Neural progenitor cell (in vitro differentiated cells): ENCODE data around the gene OS9.

Experiments
- CTCF ChIP-seq: fragments of 200-600 bp; sonication (generic); IDR thresholded peaks from 2 replicates; pipeline ENCODE4 v1.5.1; 2017; ENCODE audit warnings: antibody characterized with exemption, mild to moderate bottlenecking
- EZH2 ChIP-seq: fragments of 200-600 bp; sonication (generic); IDR thresholded peaks from 2 replicates; pipeline ENCODE4 v1.6.1; 2017; ENCODE audit warnings: antibody characterized with exemption, mild to moderate bottlenecking, moderate library complexity
- EZH2phosphoT487 ChIP-seq: fragments of 200-600 bp; sonication (generic); IDR thresholded peaks from 2 replicates; pipeline ENCODE4 v1.6.1; 2017; ENCODE audit warnings: antibody characterized with exemption

GRCh38 chr12:57759360-57759980, 65.5 kb downstream of the OS9 start:
- TF ChIP-seq EZH2 (no peak), CTCF (peak; percentile 55), EZH2phosphoT487 (no peak)
